Thyroid gland (tissue), 4 donors: ENCODE results near the gene ADGRE2.

Experiments used
- CTCF ChIP-seq, 6 experiments: fragments of 200-600 bp in 3 of 6; fragments of 450-650 bp in 3 of 6; sonication (generic) in 3 of 6; IDR thresholded peaks; one replicate each; pipeline ENCODE4 v1.5.1; 2016 to 2019; ENCODE audit warnings: antibody characterized with exemption in 6 of 6, mild to moderate bottlenecking in 2 of 6, inconsistent platforms in 1 of 6, moderate library complexity in 1 of 6
- POLR2A ChIP-seq, 2 donors: fragments of 450-650 bp; IDR thresholded peaks; one replicate each; pipeline ENCODE4 v1.6.1; 2017; ENCODE audit warnings: antibody characterized with exemption in 2 of 2, mild to moderate bottlenecking in 2 of 2, moderate library complexity in 1 of 2

- TF ChIP-seq CTCF (IDR thresholded peaks at IDR 0.05) (no peak), POLR2A (IDR thresholded peaks at IDR 0.05) (no peak)
These were observed 9.2 kb downstream of the ADGRE2 start for GRCh38 chr19:14769201-14769600.
